GM12878 (cell line): ENCODE measurements around the gene SLC9A8. TPM values are rescaled to one million over a fixed set of nuclear protein-coding genes. Genes with fewer than 3 reads are reported as not detected.

Experiments used
- ATF7 ChIP-seq: fragments of 450-650 bp; IDR thresholded peaks from 2 replicates; pipeline ENCODE4 v1.6.1; 2016; ENCODE audit warnings: low read depth, mild to moderate bottlenecking
- CEBPZ ChIP-seq: fragments of 150-350 bp; IDR thresholded peaks from 2 replicates; pipeline ENCODE4 v1.6.1; 2016; ENCODE audit warnings: low read depth, low read length
- CTCF ChIP-seq, 3 experiments: IDR thresholded peaks in 2 of 3; conservative IDR thresholded peaks in 1 of 3; 2 replicates each; pipeline ENCODE4 v1.5.1; 2011; ENCODE audit warnings: low read depth in 3 of 3, low read length in 3 of 3, mild to moderate bottlenecking in 3 of 3, control low read depth in 2 of 3, moderate library complexity in 2 of 3, inconsistent platforms in 1 of 3, mixed read lengths in 1 of 3; ENCODE audit not compliant: control insufficient read depth in 2 of 3, insufficient read depth in 1 of 3; ENCODE audit errors: extremely low read depth in 1 of 3
- HDGF ChIP-seq: fragments of 450-650 bp; IDR thresholded peaks from 2 replicates; pipeline ENCODE4 v1.6.1; 2016; ENCODE audit warnings: antibody characterized with exemption
- IKZF1 ChIP-seq: fragments of 450-650 bp; conservative IDR thresholded peaks from 2 replicates; pipeline ENCODE4 v1.6.1; 2017; ENCODE audit warnings: antibody characterized with exemption, mild to moderate bottlenecking
- KLF5 ChIP-seq: fragments of 450-650 bp; IDR thresholded peaks from 2 replicates; pipeline ENCODE4 v1.6.1; 2014; ENCODE audit warnings: mild to moderate bottlenecking; ENCODE audit not compliant: partially characterized antibody
- RFX5 ChIP-seq: IDR thresholded peaks from 2 replicates; pipeline ENCODE4 v1.6.1; 2011; ENCODE audit warnings: low read depth, low read length, improper control_type of control experiment
- SUPT20H ChIP-seq: IDR thresholded peaks from 2 replicates; pipeline ENCODE4 v1.6.1; 2011; ENCODE audit warnings: low read depth, mild to moderate bottlenecking, low read length, moderate library complexity, borderline replicate concordance; ENCODE audit not compliant: control insufficient read depth
- ZNF592 ChIP-seq: fragments of 450-650 bp; IDR thresholded peaks from 2 replicates; pipeline ENCODE4 v1.6.1; 2017; ENCODE audit warnings: mild to moderate bottlenecking, moderate library complexity
- polyA plus RNA-seq, 11 experiments: library from polyadenylated mRNA; depleted of rRNA in 4 of 11; unstranded in 6 of 11; stranded (reverse) in 5 of 11; fragments of >200 nt; fragmentation: Nextera tagmentation in 4 of 11; fragmentation: Illumina TruSeq in 1 of 11; extraction: Ambion mirVana in 4 of 11; extraction: Trizol in 1 of 11; gene quantifications; 1 replicate in 1 of 11; 2 replicates in 10 of 11; pipeline versions ENCODE4 v1.2.1 to v1.2.3, GENCODE V29; 2011 to 2016; ENCODE audit warnings: inconsistent platforms in 2 of 11, missing spikeins in 2 of 11, low read depth in 1 of 11
- total RNA-seq, 4 experiments: library from RNA; depleted of rRNA in 3 of 4; stranded (reverse); fragments of >200 nt in 3 of 4; fragmentation: Illumina TruSeq in 1 of 4; extraction: Trizol in 1 of 4; gene quantifications; 2 replicates each; pipeline versions ENCODE4 v1.2.1 to v1.2.3, GENCODE V29; 2013 to 2021
- TF ChIP-seq, protein P1 (sequence below): fragments of 450-650 bp; IDR thresholded peaks from 2 replicates; pipeline ENCODE4 v1.6.1; 2016; ENCODE audit warnings: mild to moderate bottlenecking, moderate library complexity, borderline replicate concordance
- TF ChIP-seq, protein P2 (sequence below): fragments of 450-650 bp; IDR thresholded peaks from 2 replicates; pipeline ENCODE4 v1.6.1; 2017; ENCODE audit warnings: mild to moderate bottlenecking, low read depth, inconsistent platforms; ENCODE audit not compliant: poor library complexity, severe bottlenecking

The SLC9A8 gene
- total and polyA plus RNA-seq, 10 of the 15 experiments (the other 5 are each of a cell fraction or from before 2014, with no cell fraction given) = 0.40 to 15.5 (median 6.5) TPM

DNA sequence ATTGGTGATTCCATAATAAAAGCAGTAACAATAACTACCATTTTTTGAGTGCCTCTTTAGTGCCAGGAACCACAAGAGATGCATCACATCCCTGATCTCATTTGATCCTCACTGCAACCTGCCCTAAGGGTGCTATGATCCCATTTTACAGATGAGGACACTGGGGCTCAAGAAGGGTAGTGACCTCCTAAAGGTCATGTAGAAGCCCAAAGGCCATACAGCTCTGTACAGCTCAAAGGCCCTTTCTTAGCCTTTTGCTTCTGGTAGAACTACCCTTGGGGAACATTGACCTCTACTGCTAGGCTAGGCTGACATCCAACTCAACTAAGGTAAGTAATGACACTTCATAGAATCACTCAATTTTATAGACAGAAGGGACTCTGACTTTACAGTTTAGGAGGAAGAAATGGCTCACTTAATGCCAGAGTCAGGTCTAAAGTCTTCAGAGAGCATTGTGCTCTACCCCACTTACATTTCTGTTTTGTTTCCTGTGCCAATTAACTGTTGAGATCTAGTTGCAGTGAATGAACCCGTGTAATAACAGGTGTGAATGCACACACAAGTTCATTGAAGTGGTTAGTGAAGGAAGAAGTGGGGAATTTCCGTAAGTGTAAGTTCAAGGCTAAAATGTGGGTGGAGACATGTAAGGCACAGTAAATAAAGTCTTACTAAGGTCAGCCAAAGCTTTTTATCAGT, 10.7 kb downstream of the SLC9A8 start (continued):
- no peak for TF ChIP-seq RFX5
- TF ChIP-seq CTCF (IDR thresholded peaks at IDR 0.05 in 2 of 3, conservative IDR thresholded peaks at IDR 0.05 in 1 of 3; ENCODE audit: control insufficient read depth in 2 of 3, extremely low read depth in 1 of 3, insufficient read depth in 1 of 3, low read depth in 3 of 3, low read length in 3 of 3) = peak in 1 of 3 experiments; percentile 13; a peak in 1 of 6 replicates
- no peak for TF ChIP-seq KLF5
- no peak for TF ChIP-seq SUPT20H
- no peak for TF ChIP-seq CEBPZ
- TF ChIP-seq HDGF = no peak
- TF ChIP-seq ATF7 = peak; percentile 33; the same call in 1 of the 2 replicates
- TF ChIP-seq, protein P1, sequence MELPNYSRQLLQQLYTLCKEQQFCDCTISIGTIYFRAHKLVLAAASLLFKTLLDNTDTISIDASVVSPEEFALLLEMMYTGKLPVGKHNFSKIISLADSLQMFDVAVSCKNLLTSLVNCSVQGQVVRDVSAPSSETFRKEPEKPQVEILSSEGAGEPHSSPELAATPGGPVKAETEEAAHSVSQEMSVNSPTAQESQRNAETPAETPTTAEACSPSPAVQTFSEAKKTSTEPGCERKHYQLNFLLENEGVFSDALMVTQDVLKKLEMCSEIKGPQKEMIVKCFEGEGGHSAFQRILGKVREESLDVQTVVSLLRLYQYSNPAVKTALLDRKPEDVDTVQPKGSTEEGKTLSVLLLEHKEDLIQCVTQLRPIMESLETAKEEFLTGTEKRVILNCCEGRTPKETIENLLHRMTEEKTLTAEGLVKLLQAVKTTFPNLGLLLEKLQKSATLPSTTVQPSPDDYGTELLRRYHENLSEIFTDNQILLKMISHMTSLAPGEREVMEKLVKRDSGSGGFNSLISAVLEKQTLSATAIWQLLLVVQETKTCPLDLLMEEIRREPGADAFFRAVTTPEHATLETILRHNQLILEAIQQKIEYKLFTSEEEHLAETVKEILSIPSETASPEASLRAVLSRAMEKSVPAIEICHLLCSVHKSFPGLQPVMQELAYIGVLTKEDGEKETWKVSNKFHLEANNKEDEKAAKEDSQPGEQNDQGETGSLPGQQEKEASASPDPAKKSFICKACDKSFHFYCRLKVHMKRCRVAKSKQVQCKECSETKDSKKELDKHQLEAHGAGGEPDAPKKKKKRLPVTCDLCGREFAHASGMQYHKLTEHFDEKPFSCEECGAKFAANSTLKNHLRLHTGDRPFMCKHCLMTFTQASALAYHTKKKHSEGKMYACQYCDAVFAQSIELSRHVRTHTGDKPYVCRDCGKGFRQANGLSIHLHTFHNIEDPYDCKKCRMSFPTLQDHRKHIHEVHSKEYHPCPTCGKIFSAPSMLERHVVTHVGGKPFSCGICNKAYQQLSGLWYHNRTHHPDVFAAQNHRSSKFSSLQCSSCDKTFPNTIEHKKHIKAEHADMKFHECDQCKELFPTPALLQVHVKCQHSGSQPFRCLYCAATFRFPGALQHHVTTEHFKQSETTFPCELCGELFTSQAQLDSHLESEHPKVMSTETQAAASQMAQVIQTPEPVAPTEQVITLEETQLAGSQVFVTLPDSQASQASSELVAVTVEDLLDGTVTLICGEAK = no peak
- TF ChIP-seq, protein P2, sequence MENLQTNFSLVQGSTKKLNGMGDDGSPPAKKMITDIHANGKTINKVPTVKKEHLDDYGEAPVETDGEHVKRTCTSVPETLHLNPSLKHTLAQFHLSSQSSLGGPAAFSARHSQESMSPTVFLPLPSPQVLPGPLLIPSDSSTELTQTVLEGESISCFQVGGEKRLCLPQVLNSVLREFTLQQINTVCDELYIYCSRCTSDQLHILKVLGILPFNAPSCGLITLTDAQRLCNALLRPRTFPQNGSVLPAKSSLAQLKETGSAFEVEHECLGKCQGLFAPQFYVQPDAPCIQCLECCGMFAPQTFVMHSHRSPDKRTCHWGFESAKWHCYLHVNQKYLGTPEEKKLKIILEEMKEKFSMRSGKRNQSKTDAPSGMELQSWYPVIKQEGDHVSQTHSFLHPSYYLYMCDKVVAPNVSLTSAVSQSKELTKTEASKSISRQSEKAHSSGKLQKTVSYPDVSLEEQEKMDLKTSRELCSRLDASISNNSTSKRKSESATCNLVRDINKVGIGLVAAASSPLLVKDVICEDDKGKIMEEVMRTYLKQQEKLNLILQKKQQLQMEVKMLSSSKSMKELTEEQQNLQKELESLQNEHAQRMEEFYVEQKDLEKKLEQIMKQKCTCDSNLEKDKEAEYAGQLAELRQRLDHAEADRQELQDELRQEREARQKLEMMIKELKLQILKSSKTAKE = no peak
- no peak for TF ChIP-seq ZNF592
- TF ChIP-seq IKZF1 = peak; percentile 54; the same call in 1 of the 2 replicates
- TF ChIP-seq, all 136 proteins: peak for 20
